ENCODE data around the gene MEX3D. TPM values are rescaled to one million over a fixed set of nuclear protein-coding genes. Genes with fewer than 3 reads are reported as not detected.

MEX3D gene
- total RNA-seq, 1 donor, result 47.0 TPM

- Histone ChIP-seq H3K4me2 (ENCODE audit: insufficient read depth, low read length) (no peak overlapping the region), H3K4me1 (ENCODE audit: insufficient read depth, low read length) (no peaks in the 10 kb centered on the region), H3K36me3 (ENCODE audit: insufficient read depth, low read length) (no peaks in the 10 kb centered on the region), H2AFZ (ENCODE audit: low read length) (no peak overlapping the region), H3K27ac (ENCODE audit: low read depth, low read length) (no peak overlapping the region), H3K27me3 (ENCODE audit: insufficient read depth, low read length) (peaks cover 21% of the 10 kb centered on the region), H3K9me3 (ENCODE audit: low read depth, low read length) (no peaks in the 10 kb centered on the region), H4K20me1 (ENCODE audit: insufficient read depth, low read length) (no peaks in the 10 kb centered on the region), H3K4me3 (ENCODE audit: insufficient read depth, low read length) (no peak overlapping the region), H3K79me2 (ENCODE audit: insufficient read depth, low read length) (no peaks in the 10 kb centered on the region)
- no peak for TF ChIP-seq CTCF (IDR thresholded peaks at IDR 0.05; ENCODE audit: extremely low read depth, low read depth, low read length)
- DNase-seq (ENCODE audit: insufficient read length, low spot score, missing footprints), result peak; percentile 87
Measured at GRCh38 chr19:1514986-1515721, 53.0 kb downstream of the MEX3D start.

GRCh38 chr19:1514295-1514661 lies 53.8 kb downstream of the MEX3D start:
- no peak overlapping the region for H3K4me3 ChIP-seq (ENCODE audit: insufficient read depth, low read length)
- TF ChIP-seq CTCF (IDR thresholded peaks at IDR 0.05; ENCODE audit: extremely low read depth, low read depth, low read length), result no peak

GRCh38 chr19:1513499-1514294 lies 54.4 kb downstream of the MEX3D start:
- Histone ChIP-seq H3K27ac (ENCODE audit: low read depth, low read length) (no peak overlapping the region), H2AFZ (ENCODE audit: low read length) (no peak overlapping the region), H3K4me2 (ENCODE audit: insufficient read depth, low read length) (peak overlapping the region; percentile 39), H3K4me1 (ENCODE audit: insufficient read depth, low read length) (no peaks in the 10 kb centered on the region), H3K36me3 (ENCODE audit: insufficient read depth, low read length) (no peaks in the 10 kb centered on the region), H3K27me3 (ENCODE audit: insufficient read depth, low read length) (peaks cover 26% of the 10 kb centered on the region), H3K79me2 (ENCODE audit: insufficient read depth, low read length) (no peaks in the 10 kb centered on the region), H3K9me3 (ENCODE audit: low read depth, low read length) (peaks cover under 1% of the 10 kb centered on the region), H4K20me1 (ENCODE audit: insufficient read depth, low read length) (no peaks in the 10 kb centered on the region), H3K4me3 (ENCODE audit: insufficient read depth, low read length) (peak overlapping the region; percentile 53)
- DNase-seq (ENCODE audit: insufficient read length, low spot score, missing footprints), result peak; percentile 96
- peak; percentile 56 for TF ChIP-seq CTCF (IDR thresholded peaks at IDR 0.05; ENCODE audit: extremely low read depth, low read depth, low read length)

More at GRCh38 chr19:1514295-1514661, 53.8 kb downstream of the MEX3D start:
- Histone ChIP-seq H3K36me3 (ENCODE audit: insufficient read depth, low read length) (no peaks in the 10 kb centered on the region), H3K4me1 (ENCODE audit: insufficient read depth, low read length) (no peaks in the 10 kb centered on the region), H2AFZ (ENCODE audit: low read length) (no peak overlapping the region), H3K27ac (ENCODE audit: low read depth, low read length) (no peak overlapping the region), H3K27me3 (ENCODE audit: insufficient read depth, low read length) (peaks cover 26% of the 10 kb centered on the region), H4K20me1 (ENCODE audit: insufficient read depth, low read length) (no peaks in the 10 kb centered on the region), H3K79me2 (ENCODE audit: insufficient read depth, low read length) (no peaks in the 10 kb centered on the region), H3K9me3 (ENCODE audit: low read depth, low read length) (no peaks in the 10 kb centered on the region), H3K4me2 (ENCODE audit: insufficient read depth, low read length) (no peak overlapping the region)
- DNase-seq (ENCODE audit: insufficient read length, low spot score, missing footprints), result no peak

Measured in osteoblast (primary cell).